Measurements from ENCODE around the gene MYO18B. TPM values are rescaled to one million over a fixed set of nuclear protein-coding genes. Genes with fewer than 3 reads are reported as not detected.
"Not testable (repeated sequence)": the region's sequence is repeated elsewhere in the genome, so short reads cannot be mapped to it uniquely, and the experiment has no call there.

The MYO18B gene
- polyA plus RNA-seq, 6 donors from 2014 or later: not detected

GRCh38 chr22:25979968-25980367 is 238.0 kb downstream of the MYO18B start:
- no peak for ATAC-seq (ENCODE audit: low read depth in 2 of 2)
- H3K4me3 Mint-ChIP-seq: no peak overlapping the region
- H3K9me3 Mint-ChIP-seq: peaks cover 0 to 8% (median 0%) of the 10 kb centered on the region in 7 donors
- no peaks in the 10 kb centered on the region for H3K36me3 Mint-ChIP-seq
- DNase-seq: no peak
- H3K4me1 Mint-ChIP-seq: no peaks in the 10 kb centered on the region
- H3K27ac Mint-ChIP-seq: no peak overlapping the region
- H3K27me3 Mint-ChIP-seq: peaks cover 5 to 27% (median 17%) of the 10 kb centered on the region in 3 donors

- H3K27ac Mint-ChIP-seq: peak overlapping the region in 1 of 6 donors; percentile 56
- peaks cover 9 to 21% (median 11%) of the 10 kb centered on the region in 3 donors for H3K27me3 Mint-ChIP-seq
- DNase-seq; H3K36me3 Mint-ChIP-seq; ATAC-seq (ENCODE audit: low read depth in 2 of 2); H3K4me3 Mint-ChIP-seq; H3K9me3 Mint-ChIP-seq: not testable (repeated sequence)
- peaks cover 10 to 13% (median 11%) of the 10 kb centered on the region in 3 donors for H3K4me1 Mint-ChIP-seq
These were observed 242.9 kb downstream of the MYO18B start for GRCh38 chr22:25984911-25985310.

- peak overlapping the region in 1 of 6 donors; percentile 20 for H3K27ac Mint-ChIP-seq
- H3K27me3 Mint-ChIP-seq: peaks cover 0 to 14% (median 11%) of the 10 kb centered on the region in 3 donors
- no peaks in the 10 kb centered on the region for H3K9me3 Mint-ChIP-seq
- peaks cover 10 to 13% (median 11%) of the 10 kb centered on the region in 3 donors for H3K4me1 Mint-ChIP-seq
- no peaks in the 10 kb centered on the region for H3K36me3 Mint-ChIP-seq
- peak; percentile 64 to 75 for ATAC-seq (ENCODE audit: low read depth in 2 of 2)
- H3K4me3 Mint-ChIP-seq: peak overlapping the region in 2 of 8 donors; percentile 58 to 64
- peak; percentile 11 for DNase-seq
These were observed 246.0 kb downstream of the MYO18B start for GRCh38 chr22:25987948-25988347.

GRCh38 chr22:25990940-25991339 is 249.0 kb downstream of the MYO18B start:
- DNase-seq (no peak), ATAC-seq (ENCODE audit: low read depth in 2 of 2) (no peak)
- Mint-ChIP-seq H3K4me3 (no peak overlapping the region), H3K4me1 (peaks cover 10 to 13% (median 11%) of the 10 kb centered on the region in 3 donors), H3K27me3 (peaks cover 2 to 3% (median 3%) of the 10 kb centered on the region in 3 donors), H3K36me3 (no peaks in the 10 kb centered on the region), H3K27ac (peak overlapping the region in 1 of 6 donors; percentile 36), H3K9me3 (peaks cover 0 to 4% (median 0%) of the 10 kb centered on the region in 7 donors)

- Mint-ChIP-seq H3K27me3 (peaks cover 0 to 8% (median 8%) of the 10 kb centered on the region in 3 donors), H3K36me3 (no peaks in the 10 kb centered on the region), H3K27ac (no peak overlapping the region), H3K4me1 (peaks cover 19 to 22% (median 20%) of the 10 kb centered on the region in 3 donors), H3K9me3 (peaks cover 0 to 7% (median 0%) of the 10 kb centered on the region in 7 donors), H3K4me3 (no peak overlapping the region)
- ATAC-seq (ENCODE audit: low read depth in 2 of 2) (no peak), DNase-seq (no peak)
These were observed 250.3 kb downstream of the MYO18B start for GRCh38 chr22:25992331-25992730.

GRCh38 chr22:25996669-25997068 is 254.7 kb downstream of the MYO18B start:
- Mint-ChIP-seq H3K9me3 (peaks cover 0 to 7% (median 0%) of the 10 kb centered on the region in 7 donors), H3K4me3 (no peak overlapping the region), H3K4me1 (peaks cover 8 to 9% (median 9%) of the 10 kb centered on the region in 3 donors), H3K27me3 (peaks cover 10 to 17% (median 17%) of the 10 kb centered on the region in 3 donors), H3K27ac (no peak overlapping the region), H3K36me3 (no peaks in the 10 kb centered on the region)
- DNase-seq: no peak
- ATAC-seq (ENCODE audit: low read depth in 2 of 2): no peak

- no peak overlapping the region for H3K4me3 Mint-ChIP-seq
- H3K36me3 Mint-ChIP-seq: no peaks in the 10 kb centered on the region
- H3K9me3 Mint-ChIP-seq: peaks cover 0 to 7% (median 2%) of the 10 kb centered on the region in 7 donors
- H3K27me3 Mint-ChIP-seq: peaks cover 13 to 21% (median 18%) of the 10 kb centered on the region in 3 donors
- ATAC-seq (ENCODE audit: low read depth in 2 of 2) (no peak), DNase-seq (no peak)
- no peak overlapping the region for H3K27ac Mint-ChIP-seq
- H3K4me1 Mint-ChIP-seq: peaks cover 8 to 9% (median 9%) of the 10 kb centered on the region in 3 donors
These were observed 256.1 kb downstream of the MYO18B start for GRCh38 chr22:25997886-25998775.

GRCh38 chr22:26002456-26002855 is 260.5 kb downstream of the MYO18B start:
- no peak for DNase-seq
- H3K4me1 Mint-ChIP-seq: no peaks in the 10 kb centered on the region
- ATAC-seq (ENCODE audit: low read depth in 2 of 2): no peak
- H3K27ac Mint-ChIP-seq: peak overlapping the region in 1 of 6 donors; percentile 34
- no peak overlapping the region for H3K4me3 Mint-ChIP-seq
- H3K27me3 Mint-ChIP-seq: peaks cover 10 to 21% (median 19%) of the 10 kb centered on the region in 3 donors
- H3K36me3 Mint-ChIP-seq: no peaks in the 10 kb centered on the region
- H3K9me3 Mint-ChIP-seq: peaks cover 3 to 14% (median 4%) of the 10 kb centered on the region in 7 donors

- H3K4me3 Mint-ChIP-seq: no peak overlapping the region
- no peaks in the 10 kb centered on the region for H3K4me1 Mint-ChIP-seq
- no peaks in the 10 kb centered on the region for H3K36me3 Mint-ChIP-seq
- H3K27ac Mint-ChIP-seq: no peak overlapping the region
- H3K27me3 Mint-ChIP-seq: peaks cover 25 to 34% (median 32%) of the 10 kb centered on the region in 3 donors
- H3K9me3 Mint-ChIP-seq: peaks cover 3 to 14% (median 9%) of the 10 kb centered on the region in 7 donors
- ATAC-seq (ENCODE audit: low read depth in 2 of 2) (no peak), DNase-seq (no peak)
These were observed 262.5 kb downstream of the MYO18B start for GRCh38 chr22:26004477-26004876.

- H3K4me3 Mint-ChIP-seq: no peak overlapping the region
- peaks cover 24 to 28% (median 25%) of the 10 kb centered on the region in 3 donors for H3K27me3 Mint-ChIP-seq
- H3K4me1 Mint-ChIP-seq: no peaks in the 10 kb centered on the region
- H3K9me3 Mint-ChIP-seq: peaks cover 0 to 10% (median 6%) of the 10 kb centered on the region in 7 donors
- ATAC-seq (ENCODE audit: low read depth in 2 of 2): no peak
- no peak for DNase-seq
- no peaks in the 10 kb centered on the region for H3K36me3 Mint-ChIP-seq
- H3K27ac Mint-ChIP-seq: no peak overlapping the region
These were observed 266.6 kb downstream of the MYO18B start for GRCh38 chr22:26008587-26008986.

GRCh38 chr22:26016916-26017315 is 274.9 kb downstream of the MYO18B start:
- no peak for DNase-seq
- no peaks in the 10 kb centered on the region for H3K36me3 Mint-ChIP-seq
- no peak overlapping the region for H3K4me3 Mint-ChIP-seq
- H3K9me3 Mint-ChIP-seq: peaks cover 0 to 13% (median 3%) of the 10 kb centered on the region in 7 donors
- H3K27ac Mint-ChIP-seq: no peak overlapping the region
- ATAC-seq (ENCODE audit: low read depth in 2 of 2): no peak
- no peaks in the 10 kb centered on the region for H3K4me1 Mint-ChIP-seq
- peaks cover 32 to 41% (median 35%) of the 10 kb centered on the region in 3 donors for H3K27me3 Mint-ChIP-seq

- no peak overlapping the region for H3K4me3 Mint-ChIP-seq
- peak overlapping the region in 2 of 6 donors; percentile 6 to 33 for H3K27ac Mint-ChIP-seq
- H3K36me3 Mint-ChIP-seq: no peaks in the 10 kb centered on the region
- H3K27me3 Mint-ChIP-seq: peaks cover 33 to 48% (median 36%) of the 10 kb centered on the region in 3 donors
- H3K4me1 Mint-ChIP-seq: no peaks in the 10 kb centered on the region
- peaks cover 0 to 22% (median 3%) of the 10 kb centered on the region in 7 donors for H3K9me3 Mint-ChIP-seq
- ATAC-seq (ENCODE audit: low read depth in 2 of 2) (no peak), DNase-seq (no peak)
These were observed 275.9 kb downstream of the MYO18B start for GRCh38 chr22:26017932-26018331.

- DNase-seq: no peak
- Mint-ChIP-seq H3K4me1 (no peaks in the 10 kb centered on the region), H3K27me3 (peaks cover 35 to 53% (median 42%) of the 10 kb centered on the region in 3 donors)
These were observed 277.6 kb downstream of the MYO18B start for GRCh38 chr22:26019596-26019995.

More at GRCh38 chr22:26019596-26019995, 277.6 kb downstream of the MYO18B start:
- H3K36me3 Mint-ChIP-seq: no peaks in the 10 kb centered on the region
- no peak for ATAC-seq (ENCODE audit: low read depth in 2 of 2)
- H3K4me3 Mint-ChIP-seq: no peak overlapping the region
- peaks cover 0 to 23% (median 5%) of the 10 kb centered on the region in 7 donors for H3K9me3 Mint-ChIP-seq
- H3K27ac Mint-ChIP-seq: no peak overlapping the region
